Measurements from ENCODE around the gene EFCAB6.

GRCh38 chr22:43533656-43534428 is 278.3 kb downstream of the EFCAB6 start:
- TF ChIP-seq CTCF (IDR thresholded peaks at IDR 0.05 in 2 of 3, conservative IDR thresholded peaks at IDR 0.05 in 1 of 3; ENCODE audit: control insufficient read depth in 2 of 3, extremely low read depth in 1 of 3, insufficient read depth in 1 of 3, low read depth in 3 of 3, low read length in 3 of 3) (no peak), USF2 (IDR thresholded peaks at IDR 0.05; ENCODE audit: borderline replicate concordance, low read depth, low read length) (no peak)

Measured in GM12878 (cell line).